IMR-90 (cell line): Measurements from ENCODE around the gene BCL11B. TPM values are rescaled to one million over a fixed set of nuclear protein-coding genes. Genes with fewer than 3 reads are reported as not detected.

Source experiments
- ATAC-seq: fragments of 200-7000 bp; cut with Tn5 transposase; 2 replicates; pipeline ENCODE4 v1.9.1; 2020; ENCODE audit warnings: low read depth, mild to moderate bottlenecking, moderate library complexity
- BruUV-seq: library from RNA; stranded (reverse); fragments of 400-500 nt; replicated peaks from 2 replicates; lab custom pipeline; 2021; lab: Mats Ljungman, UMichigan
- CTCF ChIA-PET: fragments of 300-600 bp; formaldehyde crosslinking; extraction: SDS; loops from one replicate; lab custom pipeline; 2021; ENCODE audit warnings: antibody characterized with exemption; lab: Yijun Ruan, JAX
- POLR2A ChIA-PET: fragments of 300-600 bp; sonication (Branson Sonifier 250); formaldehyde crosslinking; loops from one replicate; lab custom pipeline; 2022; ENCODE audit warnings: antibody characterized with exemption; ENCODE audit not compliant: unreplicated experiment; lab: Charles Lee
- DNase-seq: peaks from one replicate; pipeline ENCODE4 v3.0.0; 2013
- H2AFZ ChIP-seq: replicated peaks from 2 replicates; pipeline ENCODE3; 2013; ENCODE audit warnings: low read length, mild to moderate bottlenecking; ENCODE audit not compliant: poor library complexity
- H2AK5ac ChIP-seq: 2 replicates; pipeline ENCODE4 v1.6.1; 2013; ENCODE audit warnings: low read depth, low read length, inconsistent platforms
- H2AK9ac ChIP-seq: replicated peaks from 2 replicates; pipeline ENCODE3; 2013; ENCODE audit warnings: mild to moderate bottlenecking, low read depth, low read length, moderate library complexity; ENCODE audit not compliant: poor library complexity
- H2BK120ac ChIP-seq: 2 replicates; pipeline ENCODE4 v1.6.1; 2013; ENCODE audit warnings: low read depth, low read length, inconsistent platforms
- H2BK15ac ChIP-seq: 3 replicates; pipeline ENCODE4 v1.6.1; 2013; ENCODE audit warnings: low read depth, low read length, inconsistent platforms
- H2BK20ac ChIP-seq: 2 replicates; pipeline ENCODE4 v1.6.1; 2013; ENCODE audit warnings: low read depth, mild to moderate bottlenecking, inconsistent platforms, low read length, moderate library complexity
- H2BK5ac ChIP-seq: 2 replicates; pipeline ENCODE4 v1.6.1; 2013; ENCODE audit warnings: mild to moderate bottlenecking, low read depth, low read length, inconsistent platforms; ENCODE audit not compliant: poor library complexity, severe bottlenecking
- H3K14ac ChIP-seq: replicated peaks from 2 replicates; pipeline ENCODE4 v1.6.1; 2013; ENCODE audit warnings: low read depth, low read length, inconsistent platforms
- H3K18ac ChIP-seq: 2 replicates; pipeline ENCODE4 v1.6.1; 2013; ENCODE audit warnings: low read depth, low read length, control low read depth
- H3K23ac ChIP-seq: 2 replicates; pipeline ENCODE4 v1.6.1; 2013; ENCODE audit warnings: low read depth, low read length, inconsistent platforms
- H3K27ac ChIP-seq: 2 replicates; pipeline ENCODE4 v1.5.1; 2013; ENCODE audit warnings: mild to moderate bottlenecking, control low read depth, low read length; ENCODE audit not compliant: insufficient read depth
- H3K27me3 ChIP-seq: 2 replicates; pipeline ENCODE4 v1.6.1; 2013; ENCODE audit warnings: low read length; ENCODE audit not compliant: control insufficient read depth, insufficient read depth
- H3K36me3 ChIP-seq: 2 replicates; pipeline ENCODE4 v1.6.1; 2013; ENCODE audit warnings: low read length, mixed read lengths; ENCODE audit not compliant: control insufficient read depth, insufficient read depth
- H3K4ac ChIP-seq: 2 replicates; pipeline ENCODE4 v1.6.1; 2013; ENCODE audit warnings: low read depth, low read length, inconsistent platforms
- H3K4me1 ChIP-seq: 2 replicates; pipeline ENCODE4 v1.6.1; 2013; ENCODE audit warnings: low read length, mixed read lengths; ENCODE audit not compliant: control insufficient read depth, insufficient read depth
- H3K4me2 ChIP-seq: 2 replicates; pipeline ENCODE4 v1.6.1; 2013; ENCODE audit warnings: low read depth, mild to moderate bottlenecking, control low read depth, low read length, moderate library complexity
- H3K4me3 ChIP-seq: 2 replicates; pipeline ENCODE4 v1.5.1; 2013; ENCODE audit warnings: low read depth, mild to moderate bottlenecking, control low read depth, low read length, moderate library complexity; ENCODE audit not compliant: insufficient read depth
- H3K56ac ChIP-seq: 2 replicates; pipeline ENCODE4 v1.6.1; 2013; ENCODE audit warnings: low read length, inconsistent platforms; ENCODE audit not compliant: insufficient read depth; ENCODE audit errors: extremely low read depth
- H3K79me1 ChIP-seq, 2 experiments: 2 replicates each; pipeline ENCODE4 v1.6.1; 2013; ENCODE audit warnings: low read length in 2 of 2, inconsistent platforms in 1 of 2, low read depth in 1 of 2
- H3K9ac ChIP-seq: 2 replicates; pipeline ENCODE4 v1.6.1; 2013; ENCODE audit warnings: low read depth, low read length, control low read depth
- H3K9me1 ChIP-seq: 2 replicates; pipeline ENCODE4 v1.6.1; 2013; ENCODE audit warnings: low read length, inconsistent platforms; ENCODE audit not compliant: insufficient read depth
- H3K9me3 ChIP-seq: 2 replicates; pipeline ENCODE4 v1.6.1; 2013; ENCODE audit warnings: low read length; ENCODE audit not compliant: control insufficient read depth, insufficient read depth
- H4K20me1 ChIP-seq: 2 replicates; pipeline ENCODE4 v1.6.1; 2013; ENCODE audit warnings: low read length, inconsistent platforms; ENCODE audit not compliant: insufficient read depth
- H4K5ac ChIP-seq: 2 replicates; pipeline ENCODE4 v1.6.1; 2013; ENCODE audit warnings: mild to moderate bottlenecking, low read depth, low read length, control low read depth
- H4K8ac ChIP-seq, 2 experiments: 2 replicates each; pipeline ENCODE4 v1.6.1; 2013; ENCODE audit warnings: low read depth in 2 of 2, low read length in 2 of 2, control low read depth in 1 of 2, inconsistent platforms in 1 of 2
- H4K91ac ChIP-seq: 2 replicates; pipeline ENCODE4 v1.6.1; 2013; ENCODE audit warnings: low read depth, low read length, inconsistent platforms; ENCODE audit not compliant: insufficient read depth
- BHLHE40 ChIP-seq: fragments of 150-350 bp; IDR thresholded peaks from 2 replicates; pipeline ENCODE4 v1.6.1; 2016; ENCODE audit warnings: mild to moderate bottlenecking, low read depth, low read length
- CEBPB ChIP-seq: IDR thresholded peaks from 2 replicates; pipeline ENCODE4 v1.6.1; 2012; ENCODE audit warnings: low read depth, low read length, improper control_type of control experiment
- CHD1 ChIP-seq: IDR thresholded peaks from 2 replicates; pipeline ENCODE4 v1.6.1; 2012; ENCODE audit warnings: low read depth, low read length, improper control_type of control experiment
- ELK1 ChIP-seq: fragments of 150-350 bp; IDR thresholded peaks from 2 replicates; pipeline ENCODE4 v1.6.1; 2016; ENCODE audit warnings: low read depth, mild to moderate bottlenecking, low read length, moderate library complexity, borderline replicate concordance
- FOS ChIP-seq: fragments of 150-350 bp; IDR thresholded peaks from 2 replicates; pipeline ENCODE4 v1.6.1; 2016; ENCODE audit warnings: low read depth, low read length
- MAFK ChIP-seq: IDR thresholded peaks from 2 replicates; pipeline ENCODE4 v1.6.1; 2012; ENCODE audit warnings: low read depth, low read length, improper control_type of control experiment
- MAZ ChIP-seq: IDR thresholded peaks from 2 replicates; pipeline ENCODE4 v1.6.1; 2012; ENCODE audit warnings: low read depth, mild to moderate bottlenecking, low read length, improper control_type of control experiment, moderate library complexity, borderline replicate concordance
- MXI1 ChIP-seq: IDR thresholded peaks from 2 replicates; pipeline ENCODE4 v1.6.1; 2012; ENCODE audit warnings: low read depth, mild to moderate bottlenecking, low read length, moderate library complexity, borderline replicate concordance
- NFE2L2 ChIP-seq: fragments of 150-350 bp; IDR thresholded peaks from 2 replicates; pipeline ENCODE4 v1.6.1; 2016; ENCODE audit warnings: low read depth, mild to moderate bottlenecking, low read length
- POLR2A ChIP-seq: IDR thresholded peaks from 2 replicates; pipeline ENCODE4 v1.6.1; 2012; ENCODE audit warnings: mild to moderate bottlenecking, low read depth, low read length
- RAD21 ChIP-seq: IDR thresholded peaks from 2 replicates; pipeline ENCODE4 v1.6.1; 2012; ENCODE audit warnings: low read length, improper control_type of control experiment
- RCOR1 ChIP-seq: IDR thresholded peaks from 2 replicates; pipeline ENCODE4 v1.6.1; 2012; ENCODE audit warnings: mild to moderate bottlenecking, low read length, improper control_type of control experiment; ENCODE audit not compliant: insufficient replicate concordance
- RFX5 ChIP-seq: IDR thresholded peaks from 2 replicates; pipeline ENCODE4 v1.8.0; 2012; ENCODE audit warnings: low read depth, mild to moderate bottlenecking, low read length, moderate library complexity
- SMC3 ChIP-seq: fragments of 150-350 bp; IDR thresholded peaks from 2 replicates; pipeline ENCODE4 v1.6.1; 2016; ENCODE audit warnings: low read depth, mild to moderate bottlenecking, antibody characterized with exemption, low read length, moderate library complexity
- USF2 ChIP-seq: fragments of 150-350 bp; IDR thresholded peaks from 2 replicates; pipeline ENCODE4 v1.6.1; 2017; ENCODE audit warnings: mild to moderate bottlenecking, antibody characterized with exemption, low read length, low read depth
- WGBS, 2 experiments: methylation state at CpG; one replicate each; pipeline versions ENCODE4 v1.1.5 to v1.1.7; 2013; ENCODE audit warnings: missing lambda C conversion rate in 2 of 2; ENCODE audit not compliant: insufficient read length in 1 of 2; ENCODE audit errors: extremely low coverage in 2 of 2; 5-methylcytosine and 5-hydroxymethylcytosine counted together
- dilution Hi-C: fragments of 300-500 bp; cut with HindIII; formaldehyde crosslinking; loops from one replicate; pipeline ENCODE4 v1.14.3; 2018; ENCODE audit warnings: low sequenced_read_pairs; ENCODE audit not compliant: unreplicated experiment
- in situ Hi-C: fragments of 300-500 bp; cut with MboI; formaldehyde crosslinking; loops from 3 replicates; pipeline ENCODE4 v1.14.3; 2019; ENCODE audit warnings: low sequenced_read_pairs, inconsistent platforms, mixed read lengths
- intact Hi-C: fragments of 100-400 bp; cut with micrococcal nuclease; formaldehyde crosslinking; loops from 2 replicates; pipeline ENCODE4 v1.10.0; 2022
- polyA plus RNA-seq, 3 experiments: library from polyadenylated mRNA; depleted of rRNA; stranded (reverse); fragments of >200 nt; gene quantifications; 2 replicates each; pipeline ENCODE4 v1.2.3, GENCODE V29; 2012; ENCODE audit warnings: low replicate concordance in 1 of 3
- total RNA-seq: library from RNA; depleted of rRNA; stranded (reverse); fragments of >200 nt; gene quantifications from 2 replicates; pipeline ENCODE4 v1.2.3, GENCODE V29; 2012
- TF ChIP-seq, protein P1 (sequence below): conservative IDR thresholded peaks from 2 replicates; pipeline ENCODE4 v1.5.1; 2012; ENCODE audit warnings: mild to moderate bottlenecking, low read depth, low read length, improper control_type of control experiment

The BCL11B gene
- total and polyA plus RNA-seq, 2 of the 4 experiments (the other 2 are of a cell fraction): under 0.01 TPM; not detected in 1

DNA sequence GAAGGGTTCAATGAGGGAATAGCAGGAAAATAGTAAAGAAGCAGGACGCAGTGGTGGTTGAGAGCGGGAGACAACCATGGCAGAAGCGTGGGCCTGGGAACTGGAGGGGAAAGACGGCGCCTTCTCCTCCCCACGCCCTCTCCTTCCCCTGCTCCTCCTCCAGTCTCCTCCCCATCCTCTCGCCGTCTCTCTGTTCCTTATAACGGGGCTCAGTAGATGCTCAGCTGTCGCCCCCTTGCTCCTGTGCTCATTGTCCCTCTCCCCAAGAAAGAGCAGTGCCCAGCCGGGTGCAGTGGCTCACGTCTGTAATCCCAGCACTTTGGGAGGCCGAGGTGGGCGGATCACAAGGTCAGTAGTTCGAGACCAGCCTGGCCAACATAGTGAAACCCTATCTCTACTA is 142.0 kb downstream of the BCL11B start:
- Histone ChIP-seq H3K23ac (no peak overlapping the region), H3K4ac (no peak overlapping the region), H4K5ac (no peak overlapping the region), H3K4me2 (no peak overlapping the region), H2BK15ac (no peak overlapping the region), H3K27ac (no peak overlapping the region), H2AK5ac (no peak overlapping the region), H3K18ac (no peak overlapping the region), H2AK9ac (no peak overlapping the region), H3K79me1 (no peaks in the 10 kb centered on the region), H3K9ac (no peak overlapping the region), H3K9me3 (peaks cover 51% of the 10 kb centered on the region), H3K56ac (no peak overlapping the region), H2BK120ac (no peak overlapping the region), H3K14ac (no peak overlapping the region), H4K8ac (no peak overlapping the region), H2AFZ (no peak overlapping the region), H3K36me3 (no peaks in the 10 kb centered on the region), H2BK20ac (no peak overlapping the region), H3K4me1 (no peaks in the 10 kb centered on the region), H3K4me3 (no peak overlapping the region), H3K9me1 (no peaks in the 10 kb centered on the region), H2BK5ac (no peak overlapping the region), H4K91ac (no peak overlapping the region), H3K27me3 (no peaks in the 10 kb centered on the region), H4K20me1 (no peaks in the 10 kb centered on the region)
- DNase-seq: no peak
- in situ Hi-C loops (no loop called here), dilution Hi-C loops (no loop called here), intact Hi-C loops (no loop called here)
- no peak for ATAC-seq
- no CpG with 5 or more reads among the region's 15 CpGs for WGBS, 2 experiments
- BruUV-seq: no TSS peak
- ChIA-PET POLR2A (no interaction called here), CTCF (no interaction called here)
- no peak for TF ChIP-seq ELK1
- TF ChIP-seq USF2: no peak
- no peak for TF ChIP-seq RCOR1
- TF ChIP-seq NFE2L2: no peak
- TF ChIP-seq CEBPB: no peak
- TF ChIP-seq CHD1: no peak
- no peak for TF ChIP-seq MAZ
- TF ChIP-seq MXI1: no peak
- TF ChIP-seq POLR2A: no peak
- no peak for TF ChIP-seq BHLHE40
- TF ChIP-seq RFX5: no peak
- TF ChIP-seq MAFK: no peak
- TF ChIP-seq, protein P1, sequence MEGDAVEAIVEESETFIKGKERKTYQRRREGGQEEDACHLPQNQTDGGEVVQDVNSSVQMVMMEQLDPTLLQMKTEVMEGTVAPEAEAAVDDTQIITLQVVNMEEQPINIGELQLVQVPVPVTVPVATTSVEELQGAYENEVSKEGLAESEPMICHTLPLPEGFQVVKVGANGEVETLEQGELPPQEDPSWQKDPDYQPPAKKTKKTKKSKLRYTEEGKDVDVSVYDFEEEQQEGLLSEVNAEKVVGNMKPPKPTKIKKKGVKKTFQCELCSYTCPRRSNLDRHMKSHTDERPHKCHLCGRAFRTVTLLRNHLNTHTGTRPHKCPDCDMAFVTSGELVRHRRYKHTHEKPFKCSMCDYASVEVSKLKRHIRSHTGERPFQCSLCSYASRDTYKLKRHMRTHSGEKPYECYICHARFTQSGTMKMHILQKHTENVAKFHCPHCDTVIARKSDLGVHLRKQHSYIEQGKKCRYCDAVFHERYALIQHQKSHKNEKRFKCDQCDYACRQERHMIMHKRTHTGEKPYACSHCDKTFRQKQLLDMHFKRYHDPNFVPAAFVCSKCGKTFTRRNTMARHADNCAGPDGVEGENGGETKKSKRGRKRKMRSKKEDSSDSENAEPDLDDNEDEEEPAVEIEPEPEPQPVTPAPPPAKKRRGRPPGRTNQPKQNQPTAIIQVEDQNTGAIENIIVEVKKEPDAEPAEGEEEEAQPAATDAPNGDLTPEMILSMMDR: no peak
- no peak for TF ChIP-seq SMC3
- TF ChIP-seq RAD21: no peak
- TF ChIP-seq FOS: no peak
